H1 (cell line): ENCODE results near the gene MPRIP. TPM values are rescaled to one million over a fixed set of nuclear protein-coding genes. Genes with fewer than 3 reads are reported as not detected.

Experiments
- CTCF ChIA-PET: fragments of 300-600 bp; sonication (Branson Sonifier 250); formaldehyde crosslinking; loops from one replicate; lab custom pipeline; 2021; ENCODE audit not compliant: partially characterized antibody; lab: Charles Lee
- POLR2A ChIA-PET: fragments of 300-600 bp; sonication (Branson Sonifier 250); formaldehyde crosslinking; loops from one replicate; lab custom pipeline; 2021; ENCODE audit warnings: inconsistent platforms; ENCODE audit not compliant: partially characterized antibody; lab: Charles Lee
- DNase-seq, 2 experiments: peaks; one replicate each; pipeline versions ENCODE4 v3.0.0 to v3.0.0-alpha.2; 2010 to 2022; ENCODE audit warnings: low spot score in 2 of 2, low read depth in 1 of 2, mixed read lengths in 1 of 2
- FAIRE-seq: peaks from 2 replicates; lab custom pipeline; 2011; peaks lifted over from hg19 to GRCh38; lab: Jason Lieb, UNC
- H2AFZ ChIP-seq: 2 replicates; pipeline ENCODE4 v1.8.1; 2012; ENCODE audit warnings: low read length, inconsistent platforms
- H2AK5ac ChIP-seq: 2 replicates; pipeline ENCODE4 v1.6.1; 2013; ENCODE audit warnings: low read depth, low read length
- H2BK120ac ChIP-seq: replicated peaks from 2 replicates; pipeline ENCODE3; 2013; ENCODE audit warnings: low read depth, low read length, inconsistent platforms
- H2BK12ac ChIP-seq: 2 replicates; pipeline ENCODE4 v1.6.1; 2013; ENCODE audit warnings: low read depth, low read length
- H2BK15ac ChIP-seq: 2 replicates; pipeline ENCODE4 v1.6.1; 2013; ENCODE audit warnings: low read length
- H2BK20ac ChIP-seq: 2 replicates; pipeline ENCODE4 v1.6.1; 2013; ENCODE audit warnings: low read length
- H2BK5ac ChIP-seq: 2 replicates; pipeline ENCODE4 v1.6.1; 2013; ENCODE audit warnings: low read depth, low read length
- H3K14ac ChIP-seq: 2 replicates; pipeline ENCODE4 v1.6.1; 2013; ENCODE audit warnings: inconsistent platforms; ENCODE audit not compliant: insufficient read length
- H3K18ac ChIP-seq: 2 replicates; pipeline ENCODE4 v1.6.1; 2013; ENCODE audit warnings: low read length; ENCODE audit errors: extremely low read depth
- H3K23ac ChIP-seq: 2 replicates; pipeline ENCODE4 v1.6.1; 2013; ENCODE audit warnings: inconsistent platforms; ENCODE audit not compliant: insufficient read length
- H3K23me2 ChIP-seq: 2 replicates; pipeline ENCODE4 v1.6.1; 2013; ENCODE audit warnings: low read depth, low read length
- H3K27ac ChIP-seq: 2 replicates; pipeline ENCODE4 v1.6.1; 2011; ENCODE audit warnings: low read depth, low read length, inconsistent platforms
- H3K27me3 ChIP-seq, 4 experiments: replicated peaks in 1 of 4; 1 replicate in 1 of 4; 2 replicates in 3 of 4; pipeline versions ENCODE4 v1.6.1 to v1.8.1; 2011 to 2013; ENCODE audit warnings: low read length in 3 of 4, mild to moderate bottlenecking in 3 of 4, inconsistent platforms in 2 of 4, mixed read lengths in 2 of 4, moderate library complexity in 1 of 4; ENCODE audit not compliant: control insufficient read depth in 3 of 4, insufficient read depth in 3 of 4; ENCODE audit errors: extremely low read depth in 1 of 4
- H3K36me3 ChIP-seq, 4 experiments: 2 replicates each; pipeline versions ENCODE4 v1.6.1 to v1.8.1; 2011 to 2013; ENCODE audit warnings: mild to moderate bottlenecking in 4 of 4, low read length in 3 of 4, moderate library complexity in 2 of 4, control low read depth in 1 of 4, inconsistent platforms in 1 of 4; ENCODE audit not compliant: insufficient read depth in 4 of 4, control insufficient read depth in 2 of 4
- H3K4ac ChIP-seq: replicated peaks from 2 replicates; pipeline ENCODE3; 2013; ENCODE audit warnings: low read length, low read depth, mixed read lengths, inconsistent platforms; ENCODE audit not compliant: insufficient read length
- H3K4me1 ChIP-seq, 4 experiments: replicated peaks in 1 of 4; 1 replicate in 1 of 4; 2 replicates in 3 of 4; pipeline versions ENCODE4 v1.6.1 to v1.8.1; 2011 to 2013; ENCODE audit warnings: low read length in 3 of 4, inconsistent platforms in 2 of 4, mixed read lengths in 1 of 4; ENCODE audit not compliant: insufficient read depth in 4 of 4, control insufficient read depth in 3 of 4
- H3K4me2 ChIP-seq, 2 experiments: 2 replicates each; pipeline versions ENCODE4 v1.6.1 to v1.8.1; 2011 to 2013; ENCODE audit warnings: low read depth in 2 of 2, low read length in 2 of 2, control low read depth in 1 of 2, inconsistent platforms in 1 of 2, mild to moderate bottlenecking in 1 of 2; ENCODE audit not compliant: insufficient read depth in 1 of 2
- H3K4me3 ChIP-seq, 4 experiments: fragments of 200-600, 300-600 bp in 1 of 4; sonication (generic), shearing (Covaris generic), sonication (Bioruptor Twin) in 1 of 4; 2 replicates each; pipeline versions ENCODE4 v1.5.1 to v1.8.1; 2011 to 2016; ENCODE audit warnings: low read length in 4 of 4, low read depth in 3 of 4, control low read depth in 2 of 4, inconsistent platforms in 2 of 4, mild to moderate bottlenecking in 2 of 4, mixed read lengths in 1 of 4, moderate library complexity in 1 of 4; ENCODE audit not compliant: insufficient read depth in 2 of 4; ENCODE audit errors: extremely low read depth in 1 of 4
- H3K56ac ChIP-seq: replicated peaks from 2 replicates; pipeline ENCODE3; 2013; ENCODE audit warnings: low read depth, mild to moderate bottlenecking, mixed read lengths, low read length, inconsistent platforms; ENCODE audit not compliant: insufficient read length
- H3K79me1 ChIP-seq: 2 replicates; pipeline ENCODE4 v1.6.1; 2013; ENCODE audit warnings: low read depth, low read length, control low read depth
- H3K79me2 ChIP-seq, 2 experiments: 2 replicates each; pipeline versions ENCODE4 v1.6.1 to v1.8.1; 2012 to 2013; ENCODE audit warnings: low read length in 2 of 2, mild to moderate bottlenecking in 2 of 2, inconsistent platforms in 1 of 2; ENCODE audit not compliant: insufficient read depth in 2 of 2, control insufficient read depth in 1 of 2
- H3K9ac ChIP-seq, 4 experiments: replicated peaks in 1 of 4; 1 replicate in 1 of 4; 2 replicates in 3 of 4; pipeline versions ENCODE4 v1.6.1 to v1.8.1; 2011 to 2013; ENCODE audit warnings: low read depth in 3 of 4, low read length in 3 of 4, control low read depth in 2 of 4, mild to moderate bottlenecking in 2 of 4, moderate library complexity in 2 of 4, inconsistent platforms in 1 of 4; ENCODE audit errors: extremely low read depth in 1 of 4
- H3K9me3 ChIP-seq, 2 experiments: 2 replicates each; pipeline versions ENCODE4 v1.6.1 to v1.8.1; 2012 to 2013; ENCODE audit warnings: mild to moderate bottlenecking in 2 of 2, moderate library complexity in 2 of 2, control low read depth in 1 of 2, inconsistent platforms in 1 of 2, low read depth in 1 of 2, low read length in 1 of 2, mixed read lengths in 1 of 2; ENCODE audit not compliant: insufficient read depth in 2 of 2
- H4K20me1 ChIP-seq, 2 experiments: replicated peaks in 1 of 2; 2 replicates each; pipeline versions ENCODE3 to v1.8.1; 2011 to 2013; ENCODE audit warnings: inconsistent platforms in 2 of 2, low read length in 2 of 2, mild to moderate bottlenecking in 1 of 2; ENCODE audit not compliant: insufficient read depth in 2 of 2, control insufficient read depth in 1 of 2
- H4K5ac ChIP-seq: 2 replicates; pipeline ENCODE4 v1.6.1; 2013; ENCODE audit warnings: low read length, low read depth, mixed read lengths, inconsistent platforms; ENCODE audit not compliant: insufficient read length
- H4K8ac ChIP-seq: 2 replicates; pipeline ENCODE4 v1.8.0; 2013; ENCODE audit warnings: mild to moderate bottlenecking, moderate library complexity, low read length, inconsistent platforms; ENCODE audit not compliant: insufficient read depth; ENCODE audit errors: extremely low read depth
- H4K91ac ChIP-seq: replicated peaks from 2 replicates; pipeline ENCODE3; 2013; ENCODE audit warnings: low read length, mixed read lengths, inconsistent platforms; ENCODE audit not compliant: insufficient read length
- CEBPB ChIP-seq: IDR thresholded peaks from 2 replicates; pipeline ENCODE4 v1.6.1; 2012; ENCODE audit warnings: low read depth, low read length
- EGR1 ChIP-seq: IDR thresholded peaks from 2 replicates; pipeline ENCODE4 v1.6.1; 2011; ENCODE audit warnings: low read depth, low read length, borderline replicate concordance
- HDAC2 ChIP-seq, 2 experiments: fragments of 300-600 bp in 1 of 2; sonication (generic) in 1 of 2; IDR thresholded peaks; 2 replicates each; pipeline ENCODE4 v1.6.1; 2011 to 2012; ENCODE audit warnings: low read depth in 2 of 2, low read length in 2 of 2, mild to moderate bottlenecking in 2 of 2, moderate library complexity in 2 of 2, borderline replicate concordance in 1 of 2, inconsistent platforms in 1 of 2
- JUN ChIP-seq: IDR thresholded peaks from 2 replicates; pipeline ENCODE4 v1.6.1; 2011; ENCODE audit warnings: low read depth, mild to moderate bottlenecking, improper control_type of control experiment, low read length
- JUND ChIP-seq: IDR thresholded peaks from 2 replicates; pipeline ENCODE4 v1.6.1; 2011; ENCODE audit warnings: mild to moderate bottlenecking, improper control_type of control experiment, low read length
- KDM1A ChIP-seq: fragments of 200-600, 300-600 bp; sonication (generic); IDR thresholded peaks from 2 replicates; pipeline ENCODE4 v1.7.1; 2016; ENCODE audit warnings: mild to moderate bottlenecking, low read length, borderline replicate concordance
- KDM5A ChIP-seq: fragments of 200-600 bp; IDR thresholded peaks from 2 replicates; pipeline ENCODE4 v1.7.1; 2012; ENCODE audit warnings: mild to moderate bottlenecking, low read length, inconsistent platforms, mixed read lengths
- MAX ChIP-seq: IDR thresholded peaks from 2 replicates; pipeline ENCODE4 v1.6.1; 2012; ENCODE audit warnings: inconsistent platforms
- PHF8 ChIP-seq: fragments of 200-600 bp; sonication (generic); conservative IDR thresholded peaks from 2 replicates; pipeline ENCODE4 v1.7.1; 2012; ENCODE audit warnings: low read depth, mild to moderate bottlenecking, inconsistent platforms, low read length, moderate library complexity
- RFX5 ChIP-seq: IDR thresholded peaks from 2 replicates; pipeline ENCODE4 v1.6.1; 2011; ENCODE audit warnings: low read depth, low read length, improper control_type of control experiment, borderline replicate concordance
- SIN3A ChIP-seq, 2 experiments: IDR thresholded peaks in 1 of 2; conservative IDR thresholded peaks in 1 of 2; 2 replicates each; pipeline ENCODE4 v1.6.1; 2011 to 2012; ENCODE audit warnings: low read length in 2 of 2, improper control_type of control experiment in 1 of 2, low read depth in 1 of 2, mild to moderate bottlenecking in 1 of 2
- SP1 ChIP-seq: IDR thresholded peaks from 2 replicates; pipeline ENCODE4 v1.6.1; 2011; ENCODE audit warnings: low read depth, low read length
- TAF7 ChIP-seq: optimal IDR thresholded peaks from 2 replicates; pipeline ENCODE3; 2011; ENCODE audit warnings: low read depth, mild to moderate bottlenecking, inconsistent platforms, low read length, moderate library complexity, borderline replicate concordance
- WGBS, 2 experiments: shearing (Covaris generic) in 1 of 2; methylation state at CpG; one replicate each; pipeline versions ENCODE4 v1.1.6 to v1.1.7; 2013 to 2015; ENCODE audit warnings: low lambda C conversion rate in 2 of 2, mixed read lengths in 2 of 2, inconsistent platforms in 1 of 2, low coverage in 1 of 2, missing lambda C conversion rate in 1 of 2; ENCODE audit not compliant: insufficient replicate concordance in 2 of 2, insufficient coverage in 1 of 2, insufficient read length in 1 of 2; ENCODE audit errors: extremely low coverage in 1 of 2, missing lambda C conversion rate in 1 of 2; 5-methylcytosine and 5-hydroxymethylcytosine counted together
- polyA plus RNA-seq, 7 experiments: library from polyadenylated mRNA; depleted of rRNA in 3 of 7; stranded (reverse) in 5 of 7; unstranded in 2 of 7; fragments of >200 nt in 5 of 7; fragments of 200-250 nt in 2 of 7; gene quantifications; 1 replicate in 5 of 7; 2 replicates in 1 of 7; 4 replicates in 1 of 7; pipeline versions ENCODE4 v1.2.1 to v1.2.3, GENCODE V29; 2011 to 2013; ENCODE audit warnings: missing spikeins in 2 of 7, mixed read lengths in 2 of 7
- total RNA-seq: library from RNA; stranded (reverse); fragmentation: NEBNext Ultra II Directional; extraction: Animal tissue kit (Norgen Biotek cat#: 25700); gene quantifications from 2 replicates; pipeline ENCODE4 v1.2.1, GENCODE V29; 2021

Gene MPRIP
- total and polyA plus RNA-seq, 2 of the 8 experiments (the other 6 are each of a cell fraction or from before 2014, with no cell fraction given), result 48.6 to 146 TPM

- H3K27ac ChIP-seq, result no peak overlapping the region
- H3K18ac ChIP-seq, result no peak overlapping the region
- H4K8ac ChIP-seq, result peak overlapping the region; percentile 25; the same call in 1 of the 2 replicates
- H3K9me3 ChIP-seq, result no peaks in the 10 kb centered on the region
- no peak overlapping the region for H2BK120ac ChIP-seq
- no peak overlapping the region for H2BK15ac ChIP-seq
- H3K4me2 ChIP-seq, result no peak overlapping the region
- no peaks in the 10 kb centered on the region for H3K79me2 ChIP-seq
- WGBS, 2 experiments, result 79% methylated on average over 17 of the region's 19 CpGs; no CpG with 5 or more reads in 1 of the 2 experiments
- H2BK5ac ChIP-seq, result no peak overlapping the region; the same call in 1 of the 2 replicates
- H4K20me1 ChIP-seq, result peaks cover 2 to 6% of the 10 kb centered on the region in 2 experiments
- H3K36me3 ChIP-seq, result peaks cover 5 to 14% (median 12%) of the 10 kb centered on the region in 4 experiments; a peak in 6 of 8 replicates
- no peak overlapping the region for H3K56ac ChIP-seq
- no peak overlapping the region for H3K4me3 ChIP-seq
- H2BK20ac ChIP-seq, result no peak overlapping the region
- H3K4ac ChIP-seq, result no peak overlapping the region
- H3K4me1 ChIP-seq, result peaks cover 0 to 17% (median 3%) of the 10 kb centered on the region in 4 experiments; a peak in 5 of 7 replicates
- H3K27me3 ChIP-seq, result no peaks in the 10 kb centered on the region
- H2AK5ac ChIP-seq, result no peak overlapping the region
- FAIRE-seq (no peak), DNase-seq (no peak)
- no peak overlapping the region for H4K91ac ChIP-seq
- ChIA-PET POLR2A (no interaction called here), CTCF (interaction anchor here (0.7 to 8.2 kb wide), 17 partner anchors 8 to 173 kb away, joined by 3 to 117 read pairs (median 6); no protein-coding TSS in a partner anchor)
- no peak overlapping the region for H3K14ac ChIP-seq
- no peak overlapping the region for H4K5ac ChIP-seq
- H3K9ac ChIP-seq, result no peak overlapping the region
- H3K79me1 ChIP-seq, result no peaks in the 10 kb centered on the region
- H3K23me2 ChIP-seq, result no peaks in the 10 kb centered on the region
- H2BK12ac ChIP-seq, result no peak overlapping the region
- H2AFZ ChIP-seq, result no peak overlapping the region
- H3K23ac ChIP-seq, result no peak overlapping the region
- TF ChIP-seq SP1, result no peak
- TF ChIP-seq EGR1, result no peak
- no peak for TF ChIP-seq SIN3A (conservative IDR thresholded peaks at IDR 0.05 in 1 of 2, IDR thresholded peaks at IDR 0.05 in 1 of 2; ENCODE audit: low read depth in 1 of 2, low read length in 2 of 2)
- TF ChIP-seq JUND, result no peak
- no peak for TF ChIP-seq CEBPB
- no peak for TF ChIP-seq KDM1A
- no peak for TF ChIP-seq TAF7
- no peak for TF ChIP-seq RFX5
- TF ChIP-seq PHF8, result no peak
- no peak for TF ChIP-seq MAX
- TF ChIP-seq KDM5A, result no peak
- no peak for TF ChIP-seq HDAC2 (IDR thresholded peaks at IDR 0.05; ENCODE audit: borderline replicate concordance in 1 of 2, low read depth in 2 of 2, low read length in 2 of 2)
- no peak for TF ChIP-seq JUN
Observed at GRCh38 chr17:17143501-17143900, 101.2 kb downstream of the MPRIP start.
